Measurements from ENCODE around the gene CRB3. TPM values are rescaled to one million over a fixed set of nuclear protein-coding genes. Genes with fewer than 3 reads are reported as not detected.

Gene CRB3
- total and polyA plus RNA-seq, 9 of the 15 experiments (the other 6 are each of a cell fraction or from before 2014, with no cell fraction given) = 0.49 TPM; not detected in 8

DNA sequence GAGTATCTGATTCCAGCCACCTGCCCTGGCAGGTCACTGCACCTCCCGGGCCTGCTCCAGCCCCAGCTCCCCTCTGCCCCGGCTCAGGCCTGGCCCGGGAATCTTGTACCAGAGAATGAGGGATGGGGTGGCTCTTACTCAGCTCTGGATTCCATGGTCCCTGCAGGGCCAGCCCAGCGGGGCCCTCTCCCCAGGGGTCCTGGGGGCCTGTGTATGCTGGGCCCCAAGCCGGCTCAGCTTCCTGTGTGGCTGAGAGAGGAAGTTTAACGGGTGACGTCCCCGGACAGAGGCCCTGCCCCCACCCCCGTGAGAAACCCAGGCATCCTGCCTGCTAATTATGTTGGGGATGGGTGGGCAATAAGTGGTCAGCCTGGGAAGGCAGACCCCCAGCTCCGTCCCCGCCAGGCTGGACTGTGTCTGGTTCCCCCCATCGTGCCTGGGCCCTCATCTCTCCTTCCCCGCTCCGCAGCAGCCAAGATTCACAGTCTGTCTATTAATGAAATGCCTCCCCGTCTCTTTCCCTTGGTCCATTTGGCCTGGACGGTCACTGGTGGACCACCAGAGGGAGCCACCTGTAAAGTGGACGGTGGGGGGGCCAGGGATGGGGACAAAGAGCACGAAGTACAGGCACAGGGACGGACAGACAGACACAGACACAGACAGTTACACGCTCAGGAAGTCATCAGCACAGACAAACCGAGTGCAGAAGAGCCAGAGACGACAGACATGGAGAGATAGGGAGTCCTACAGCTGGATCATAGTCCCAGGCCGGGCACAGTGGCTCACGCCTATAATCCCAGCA, 17.7 kb downstream of the CRB3 start, which contains the start of gene DENND1C (continued):
- TF ChIP-seq, protein P1, sequence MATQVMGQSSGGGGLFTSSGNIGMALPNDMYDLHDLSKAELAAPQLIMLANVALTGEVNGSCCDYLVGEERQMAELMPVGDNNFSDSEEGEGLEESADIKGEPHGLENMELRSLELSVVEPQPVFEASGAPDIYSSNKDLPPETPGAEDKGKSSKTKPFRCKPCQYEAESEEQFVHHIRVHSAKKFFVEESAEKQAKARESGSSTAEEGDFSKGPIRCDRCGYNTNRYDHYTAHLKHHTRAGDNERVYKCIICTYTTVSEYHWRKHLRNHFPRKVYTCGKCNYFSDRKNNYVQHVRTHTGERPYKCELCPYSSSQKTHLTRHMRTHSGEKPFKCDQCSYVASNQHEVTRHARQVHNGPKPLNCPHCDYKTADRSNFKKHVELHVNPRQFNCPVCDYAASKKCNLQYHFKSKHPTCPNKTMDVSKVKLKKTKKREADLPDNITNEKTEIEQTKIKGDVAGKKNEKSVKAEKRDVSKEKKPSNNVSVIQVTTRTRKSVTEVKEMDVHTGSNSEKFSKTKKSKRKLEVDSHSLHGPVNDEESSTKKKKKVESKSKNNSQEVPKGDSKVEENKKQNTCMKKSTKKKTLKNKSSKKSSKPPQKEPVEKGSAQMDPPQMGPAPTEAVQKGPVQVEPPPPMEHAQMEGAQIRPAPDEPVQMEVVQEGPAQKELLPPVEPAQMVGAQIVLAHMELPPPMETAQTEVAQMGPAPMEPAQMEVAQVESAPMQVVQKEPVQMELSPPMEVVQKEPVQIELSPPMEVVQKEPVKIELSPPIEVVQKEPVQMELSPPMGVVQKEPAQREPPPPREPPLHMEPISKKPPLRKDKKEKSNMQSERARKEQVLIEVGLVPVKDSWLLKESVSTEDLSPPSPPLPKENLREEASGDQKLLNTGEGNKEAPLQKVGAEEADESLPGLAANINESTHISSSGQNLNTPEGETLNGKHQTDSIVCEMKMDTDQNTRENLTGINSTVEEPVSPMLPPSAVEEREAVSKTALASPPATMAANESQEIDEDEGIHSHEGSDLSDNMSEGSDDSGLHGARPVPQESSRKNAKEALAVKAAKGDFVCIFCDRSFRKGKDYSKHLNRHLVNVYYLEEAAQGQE (IDR thresholded peaks at IDR 0.05; ENCODE audit: borderline replicate concordance) = peak; percentile 68; the same call in 1 of the 2 replicates
- TF ChIP-seq, protein P1 (CRISPR knock-in tag; IDR thresholded peaks at IDR 0.05; ENCODE audit: low read depth) = no peak
- TF ChIP-seq CTBP1 (IDR thresholded peaks at IDR 0.05; ENCODE audit: borderline replicate concordance) (peak; percentile 48; the same call in 1 of the 2 replicates), ZNF561 (CRISPR knock-in tag; conservative IDR thresholded peaks at IDR 0.05) (no peak), TEAD2 (tag; IDR thresholded peaks at IDR 0.05) (no peak), MAZ (CRISPR knock-in tag; conservative IDR thresholded peaks at IDR 0.05 in 1 of 2, IDR thresholded peaks at IDR 0.05 in 1 of 2) (peak; percentile 50 to 91; a peak in 2 of 4 replicates), ZNF174 (CRISPR knock-in tag; IDR thresholded peaks at IDR 0.05) (no peak), EZH2 (IDR thresholded peaks at IDR 0.05; ENCODE audit: borderline replicate concordance, low read depth, low read length) (no peak), E2F3 (CRISPR knock-in tag; IDR thresholded peaks at IDR 0.05) (no peak), ARNT (IDR thresholded peaks at IDR 0.05) (no peak), SMC3 (conservative IDR thresholded peaks at IDR 0.05; ENCODE audit: insufficient read depth, low read depth, low read length) (peak; percentile 80), HLTF (IDR thresholded peaks at IDR 0.05) (no peak)
- TF ChIP-seq, protein P2, sequence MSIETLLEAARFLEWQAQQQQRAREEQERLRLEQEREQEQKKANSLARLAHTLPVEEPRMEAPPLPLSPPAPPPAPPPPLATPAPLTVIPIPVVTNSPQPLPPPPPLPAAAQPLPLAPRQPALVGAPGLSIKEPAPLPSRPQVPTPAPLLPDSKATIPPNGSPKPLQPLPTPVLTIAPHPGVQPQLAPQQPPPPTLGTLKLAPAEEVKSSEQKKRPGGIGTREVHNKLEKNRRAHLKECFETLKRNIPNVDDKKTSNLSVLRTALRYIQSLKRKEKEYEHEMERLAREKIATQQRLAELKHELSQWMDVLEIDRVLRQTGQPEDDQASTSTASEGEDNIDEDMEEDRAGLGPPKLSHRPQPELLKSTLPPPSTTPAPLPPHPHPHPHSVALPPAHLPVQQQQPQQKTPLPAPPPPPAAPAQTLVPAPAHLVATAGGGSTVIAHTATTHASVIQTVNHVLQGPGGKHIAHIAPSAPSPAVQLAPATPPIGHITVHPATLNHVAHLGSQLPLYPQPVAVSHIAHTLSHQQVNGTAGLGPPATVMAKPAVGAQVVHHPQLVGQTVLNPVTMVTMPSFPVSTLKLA (conservative IDR thresholded peaks at IDR 0.05) = no peak
- TF ChIP-seq, protein P3, sequence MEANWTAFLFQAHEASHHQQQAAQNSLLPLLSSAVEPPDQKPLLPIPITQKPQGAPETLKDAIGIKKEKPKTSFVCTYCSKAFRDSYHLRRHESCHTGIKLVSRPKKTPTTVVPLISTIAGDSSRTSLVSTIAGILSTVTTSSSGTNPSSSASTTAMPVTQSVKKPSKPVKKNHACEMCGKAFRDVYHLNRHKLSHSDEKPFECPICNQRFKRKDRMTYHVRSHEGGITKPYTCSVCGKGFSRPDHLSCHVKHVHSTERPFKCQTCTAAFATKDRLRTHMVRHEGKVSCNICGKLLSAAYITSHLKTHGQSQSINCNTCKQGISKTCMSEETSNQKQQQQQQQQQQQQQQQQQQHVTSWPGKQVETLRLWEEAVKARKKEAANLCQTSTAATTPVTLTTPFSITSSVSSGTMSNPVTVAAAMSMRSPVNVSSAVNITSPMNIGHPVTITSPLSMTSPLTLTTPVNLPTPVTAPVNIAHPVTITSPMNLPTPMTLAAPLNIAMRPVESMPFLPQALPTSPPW (CRISPR knock-in tag; IDR thresholded peaks at IDR 0.05) = peak; percentile 86
- TF ChIP-seq, protein P4, sequence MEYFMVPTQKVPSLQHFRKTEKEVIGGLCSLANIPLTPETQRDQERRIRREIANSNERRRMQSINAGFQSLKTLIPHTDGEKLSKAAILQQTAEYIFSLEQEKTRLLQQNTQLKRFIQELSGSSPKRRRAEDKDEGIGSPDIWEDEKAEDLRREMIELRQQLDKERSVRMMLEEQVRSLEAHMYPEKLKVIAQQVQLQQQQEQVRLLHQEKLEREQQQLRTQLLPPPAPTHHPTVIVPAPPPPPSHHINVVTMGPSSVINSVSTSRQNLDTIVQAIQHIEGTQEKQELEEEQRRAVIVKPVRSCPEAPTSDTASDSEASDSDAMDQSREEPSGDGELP (CRISPR knock-in tag; IDR thresholded peaks at IDR 0.05; ENCODE audit: borderline replicate concordance) = no peak; the same call in 1 of the 2 replicates

Measured in K562 (cell line).